Eye (tissue), 1 donor: ENCODE measurements around the gene ZCCHC24.

ENCODE experiments used
- DNase-seq: peaks from one replicate; pipeline ENCODE4 v3.0.0-alpha.2; 2015

The ZCCHC24 gene

DNA sequence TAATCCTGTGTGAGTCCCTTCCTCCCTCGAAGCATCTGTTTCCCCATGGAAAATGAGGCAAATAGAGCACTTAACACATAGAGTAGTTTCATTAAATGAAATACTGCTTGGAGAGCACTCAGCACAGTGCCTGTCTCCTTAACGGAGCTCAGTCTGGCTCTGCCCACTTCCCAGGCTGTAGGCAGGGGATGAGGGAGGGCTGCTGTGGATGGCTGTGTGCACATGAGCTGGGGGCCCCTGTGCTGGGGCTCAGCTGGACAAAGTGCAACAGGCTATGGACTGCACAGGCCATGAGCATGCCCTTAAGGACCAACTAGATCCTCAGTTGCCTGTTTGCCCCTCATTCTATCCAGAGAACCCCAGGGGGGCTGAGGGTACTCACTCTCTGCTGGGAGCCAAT is 14.5 kb downstream of the ZCCHC24 start:
- DNase-seq = no peak

DNA sequence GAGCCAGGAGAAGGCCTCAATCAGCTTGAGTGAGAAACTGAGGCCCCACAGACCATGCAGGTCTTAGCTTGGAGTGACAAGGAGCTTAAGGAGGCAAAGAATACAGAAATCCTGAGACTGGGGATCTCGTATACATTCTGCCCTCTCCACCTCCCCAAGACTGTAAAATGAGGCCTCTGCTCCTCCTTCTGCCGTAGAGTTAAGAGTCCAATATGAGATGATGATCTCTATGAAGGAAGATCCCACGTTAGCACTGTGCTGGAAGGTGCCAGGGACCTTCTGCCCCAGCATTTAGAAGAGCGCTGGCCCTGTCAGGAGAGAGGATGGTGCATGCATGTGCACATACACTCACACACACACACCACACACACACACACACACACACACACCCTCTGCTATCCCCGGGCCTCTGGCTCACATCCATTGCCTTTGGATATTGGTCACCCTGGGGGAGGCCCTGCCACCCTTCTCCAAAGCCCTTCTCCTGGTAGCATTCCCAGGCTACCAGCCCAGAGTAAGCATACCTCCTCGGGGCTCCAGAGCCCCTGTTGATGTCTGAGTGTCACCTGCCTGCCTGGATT is 15.0 kb downstream of the ZCCHC24 start:
- DNase-seq = no peak

GRCh38 chr10:79429751-79430150 is 15.7 kb downstream of the ZCCHC24 start:
- no peak for DNase-seq

- no peak for DNase-seq
Observed at GRCh38 chr10:79427965-79428364, 17.5 kb downstream of the ZCCHC24 start.

- no peak for DNase-seq
Observed at GRCh38 chr10:79425074-79425532, 20.3 kb downstream of the ZCCHC24 start.

DNA sequence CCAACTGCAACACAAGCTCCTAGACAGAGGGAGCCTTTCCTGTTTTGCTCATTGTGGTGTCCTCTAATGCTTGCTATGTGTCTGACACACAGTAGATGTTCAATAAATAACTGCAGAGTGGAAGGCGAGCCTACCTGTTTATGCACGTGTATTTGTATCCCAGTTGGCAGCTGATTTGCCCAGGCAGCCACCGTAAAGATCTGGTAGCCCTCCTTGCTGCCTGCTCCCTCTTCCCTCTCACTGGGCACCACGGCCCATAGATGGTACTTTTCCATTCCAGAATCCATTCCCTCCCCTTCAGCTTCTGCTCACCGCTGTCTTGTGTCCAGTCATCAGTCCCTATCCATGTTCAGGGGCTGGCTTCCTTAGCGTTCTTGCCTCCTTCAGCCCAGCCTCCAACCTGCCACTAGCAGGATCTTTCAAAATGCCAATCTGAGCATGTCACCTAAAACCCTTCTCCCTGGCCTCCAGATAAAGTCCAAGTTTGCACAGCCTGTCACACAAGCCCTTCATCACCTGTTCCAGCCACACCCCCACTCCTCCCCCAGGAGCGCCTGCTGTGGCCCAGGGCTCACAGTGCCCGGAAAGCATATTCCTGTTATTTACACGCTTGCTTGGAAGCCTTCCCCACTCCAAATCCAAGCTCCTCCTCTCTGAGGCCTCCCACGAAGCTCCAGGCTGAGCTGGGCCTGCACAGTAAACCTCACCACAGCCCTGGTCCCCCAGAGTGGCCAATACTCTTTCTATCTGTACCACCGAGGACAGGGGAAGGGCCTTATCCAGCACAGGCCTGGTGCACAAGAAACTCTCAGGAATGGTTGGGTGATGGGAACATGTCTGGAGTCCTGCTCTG is 21.0 kb downstream of the ZCCHC24 start:
- no peak for DNase-seq

GRCh38 chr10:79422178-79422892 is 23.1 kb downstream of the ZCCHC24 start:
- DNase-seq = peak; percentile 77

- DNase-seq = no peak
Observed at GRCh38 chr10:79420974-79421688, 24.3 kb downstream of the ZCCHC24 start.

GRCh38 chr10:79418886-79419595 is 26.4 kb downstream of the ZCCHC24 start:
- no peak for DNase-seq

DNA sequence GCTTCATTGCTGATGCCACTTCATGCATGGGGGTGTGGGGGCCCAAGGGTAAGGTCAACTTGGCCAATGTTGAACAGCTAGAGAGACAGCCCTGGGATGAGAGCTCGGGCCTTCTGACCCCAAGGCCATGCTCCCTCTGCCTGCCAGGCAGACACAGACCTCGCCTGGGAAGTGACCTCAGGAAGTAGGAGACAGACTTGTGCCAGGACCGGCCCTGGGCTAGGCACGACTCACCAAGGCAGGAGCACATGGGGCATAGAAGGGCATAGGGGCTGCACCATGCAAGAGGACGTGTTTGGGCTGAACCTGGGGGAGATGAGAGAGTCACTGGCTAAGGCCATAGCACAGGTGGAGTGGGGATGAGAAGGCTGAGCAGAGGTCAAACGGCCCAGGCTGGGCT is 27.1 kb downstream of the ZCCHC24 start:
- no peak for DNase-seq

DNA sequence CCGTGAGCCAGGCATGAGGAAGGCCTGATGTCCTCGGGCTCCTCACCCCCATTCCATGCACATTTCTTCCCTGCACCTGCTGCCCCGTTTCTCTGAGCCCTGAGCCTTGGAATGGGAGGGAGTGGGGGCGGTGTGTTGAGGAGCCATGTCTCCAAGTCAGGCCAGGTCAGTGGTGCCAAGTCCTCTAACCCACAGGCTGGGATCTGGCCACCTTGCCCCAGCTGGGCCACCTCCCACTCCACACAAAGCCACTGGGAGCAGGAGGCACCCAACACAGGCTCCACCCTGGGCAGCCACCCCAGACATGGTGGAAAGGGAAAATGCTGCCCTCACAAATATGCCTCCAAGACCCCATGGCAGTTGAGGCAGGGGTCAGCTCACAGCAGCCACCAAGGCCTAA is 27.7 kb downstream of the ZCCHC24 start:
- no peak for DNase-seq

DNA sequence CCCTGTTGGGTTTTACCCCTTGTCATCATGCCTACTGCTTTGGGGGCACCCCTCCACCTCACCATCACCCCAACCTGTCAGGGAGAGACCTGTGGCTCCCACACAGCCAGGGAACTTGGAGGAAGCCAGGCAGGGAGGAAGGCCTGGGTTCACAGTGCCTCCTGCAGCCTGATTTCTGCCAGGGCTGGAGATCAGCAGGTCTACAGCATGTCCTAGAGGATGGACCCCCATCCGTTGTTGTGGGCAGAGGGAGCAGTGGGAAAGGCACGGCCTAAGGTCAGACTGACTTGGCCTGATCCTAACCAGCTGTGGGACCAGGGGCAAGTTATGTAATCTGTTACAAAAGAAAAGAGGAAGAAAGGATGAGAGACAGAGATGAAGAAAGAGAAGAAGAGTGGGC is 28.2 kb downstream of the ZCCHC24 start:
- no peak for DNase-seq

GRCh38 chr10:79416578-79417255 is 28.7 kb downstream of the ZCCHC24 start:
- no peak for DNase-seq

DNA sequence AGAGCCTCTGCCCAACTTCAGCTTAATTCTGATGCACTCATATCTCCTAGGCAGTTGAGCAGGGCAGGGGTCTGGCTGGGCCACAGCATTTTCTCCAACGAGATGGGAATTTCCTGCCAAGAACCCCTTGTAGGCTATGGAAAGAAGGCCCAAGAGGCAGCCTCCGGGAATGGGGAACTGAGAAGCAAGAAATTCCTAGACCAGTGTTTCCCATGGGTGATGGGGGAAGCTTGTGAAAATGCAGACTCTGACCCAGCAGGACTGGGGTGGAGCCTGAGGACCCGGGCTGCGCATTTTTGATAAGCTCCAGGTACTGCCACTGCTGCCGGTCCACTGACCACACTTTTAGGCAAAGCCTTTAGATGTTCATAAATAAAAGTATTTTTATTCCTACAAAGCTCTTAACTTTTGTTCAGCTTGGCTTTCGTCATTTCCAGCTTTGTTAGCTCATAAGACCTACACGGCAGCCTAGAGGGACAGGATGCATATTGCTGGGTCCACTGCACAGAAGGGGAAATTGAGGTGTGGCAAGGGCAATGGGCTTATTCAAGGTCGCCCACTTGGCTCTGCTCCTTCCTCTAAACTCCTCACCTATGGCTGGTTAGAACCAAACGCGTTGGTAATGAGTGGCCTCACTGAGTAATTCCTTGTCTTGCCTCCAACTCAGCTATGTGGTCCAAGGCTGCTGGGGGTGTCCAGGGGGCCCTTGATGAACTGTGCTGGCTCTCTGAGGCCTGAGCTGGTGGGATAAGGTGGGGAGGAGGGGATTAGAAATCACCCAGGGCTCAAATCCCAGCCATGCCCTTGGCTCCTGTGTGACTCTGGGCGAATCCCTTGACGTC is 29.5 kb downstream of the ZCCHC24 start:
- no peak for DNase-seq

DNA sequence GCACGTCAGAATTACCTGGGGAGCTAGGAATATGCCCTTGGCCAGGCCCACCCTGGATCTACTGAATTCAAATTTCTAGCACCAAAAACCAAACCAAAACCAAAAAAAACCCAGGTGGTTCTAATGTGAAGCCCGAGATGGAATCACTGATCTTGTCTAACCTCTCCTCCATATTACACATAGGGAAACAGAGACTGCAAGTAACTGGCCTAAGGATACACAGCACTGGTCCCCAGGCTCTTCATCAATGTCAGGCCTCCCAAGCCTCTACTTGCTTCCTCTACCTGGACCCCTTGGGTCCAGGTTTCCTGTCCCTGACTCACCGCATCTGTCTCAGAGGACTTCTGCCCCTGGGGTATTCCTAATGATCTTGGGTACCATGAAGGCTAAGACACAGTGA is 30.7 kb downstream of the ZCCHC24 start:
- DNase-seq = no peak

DNA sequence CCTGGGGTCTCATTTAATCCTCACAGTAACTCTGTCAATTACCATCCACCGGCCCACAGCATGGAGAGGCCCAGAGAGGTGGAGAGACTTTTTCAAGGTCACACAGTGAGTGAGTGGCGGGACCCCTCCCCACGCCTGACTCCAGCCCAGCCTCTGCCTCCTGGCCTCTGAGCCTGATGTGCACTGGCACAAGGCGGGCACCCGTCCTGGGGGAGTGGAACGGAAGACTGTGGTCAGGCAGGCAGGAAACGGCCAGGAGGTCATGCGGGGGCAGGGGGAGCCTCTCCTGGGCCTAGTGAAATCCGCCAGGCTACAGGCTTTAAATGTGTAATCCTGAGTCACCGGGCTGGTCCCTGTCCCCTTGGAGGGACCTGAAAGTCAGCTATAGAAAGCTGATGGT is 32.2 kb downstream of the ZCCHC24 start:
- DNase-seq = no peak

- no peak for DNase-seq
Observed at GRCh38 chr10:79412516-79412915, 32.9 kb downstream of the ZCCHC24 start.

- DNase-seq = peak; percentile 65
Observed at GRCh38 chr10:79411546-79412495, 33.6 kb downstream of the ZCCHC24 start.

DNA sequence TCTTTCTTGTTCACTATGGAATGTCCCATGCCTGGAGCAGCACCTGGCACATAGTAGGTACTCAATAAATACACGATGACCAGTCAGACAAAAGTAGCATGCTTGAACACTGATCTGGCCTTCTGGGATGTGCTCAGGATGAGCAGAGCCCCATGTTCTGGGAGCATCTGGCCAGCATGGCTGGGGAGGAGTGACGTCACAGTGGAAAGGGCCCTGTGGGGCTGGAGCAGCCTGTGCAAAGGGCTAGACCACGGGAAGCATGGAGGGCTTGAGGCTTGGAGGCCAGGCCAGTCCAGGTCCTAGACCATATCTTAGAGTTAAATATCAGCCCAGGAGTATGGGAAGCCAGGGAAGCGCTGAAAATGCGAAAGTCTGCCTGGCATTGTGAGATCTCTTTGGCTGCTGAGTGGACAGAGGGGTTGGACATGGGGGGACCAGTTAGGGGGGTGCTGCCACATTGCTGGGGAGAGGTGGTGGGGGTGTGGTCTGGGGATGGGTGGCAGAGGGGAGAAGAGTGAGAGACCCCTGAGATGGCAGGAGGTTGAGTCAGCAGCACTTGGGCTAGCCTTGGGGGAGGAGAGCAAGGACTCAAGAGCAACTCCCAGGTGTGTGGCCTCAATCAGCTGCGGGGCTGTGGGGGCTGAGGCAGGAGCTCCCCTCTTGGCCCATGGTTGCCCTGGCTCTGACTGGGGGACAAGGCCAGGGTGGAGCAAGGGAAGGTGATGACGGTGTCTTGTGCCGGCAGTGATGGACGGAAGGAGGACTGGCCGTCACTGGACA is 34.9 kb downstream of the ZCCHC24 start:
- DNase-seq = no peak
